Neural progenitor cell (in vitro differentiated cells): ENCODE data around the gene BBS7. TPM values are rescaled to one million over a fixed set of nuclear protein-coding genes. Genes with fewer than 3 reads are reported as not detected.
A peak's percentile ranks its signal among the peaks of the same experiment; 100 is the strongest.

Experiments used
- DNase-seq: peaks from one replicate; pipeline ENCODE4 v3.0.0-alpha.2; 2016; ENCODE audit warnings: low spot score
- H2AFZ ChIP-seq: fragments of 200-600 bp; sonication (generic); replicated peaks from 2 replicates; pipeline ENCODE4 v1.6.1; 2016; ENCODE audit warnings: antibody characterized with exemption
- H3F3A ChIP-seq: fragments of 200-600 bp; sonication (generic); 2 replicates; pipeline ENCODE4 v1.6.1; 2016; ENCODE audit warnings: antibody characterized with exemption, low read depth
- H3K27ac ChIP-seq: fragments of 200-600 bp; sonication (generic); 2 replicates; pipeline ENCODE4 v1.5.1; 2016; ENCODE audit warnings: mild to moderate bottlenecking
- H3K27me3 ChIP-seq: fragments of 200-600 bp; sonication (generic); 2 replicates; pipeline ENCODE4 v1.6.1; 2016; ENCODE audit warnings: mild to moderate bottlenecking, moderate library complexity
- H3K36me3 ChIP-seq: fragments of 200-600 bp; sonication (generic); 2 replicates; pipeline ENCODE4 v1.5.1; 2016
- H3K4me1 ChIP-seq: fragments of 200-600 bp; sonication (generic); 2 replicates; pipeline ENCODE4 v1.6.1; 2016; ENCODE audit warnings: mixed run types
- H3K4me2 ChIP-seq: fragments of 200-600 bp; sonication (generic); 2 replicates; pipeline ENCODE4 v1.6.1; 2016
- H3K4me3 ChIP-seq: fragments of 200-600 bp; sonication (generic); 2 replicates; pipeline ENCODE4 v1.5.1; 2016
- H3K79me2 ChIP-seq: fragments of 200-600 bp; sonication (generic); 2 replicates; pipeline ENCODE4 v1.6.1; 2016; ENCODE audit warnings: low read depth
- H3K9ac ChIP-seq: fragments of 200-600 bp; sonication (generic); 2 replicates; pipeline ENCODE4 v1.6.1; 2016
- H3K9me3 ChIP-seq: fragments of 200-600 bp; sonication (generic); 2 replicates; pipeline ENCODE4 v1.5.1; 2016; ENCODE audit warnings: low read depth
- H4K20me1 ChIP-seq: fragments of 200-600 bp; sonication (generic); 2 replicates; pipeline ENCODE4 v1.6.1; 2016; ENCODE audit warnings: low read depth
- H3K27ac Mint-ChIP-seq: 3 replicates; pipeline ENCODE4 v1.8.0; 2021; ENCODE audit warnings: mixed read lengths
- H3K27me3 Mint-ChIP-seq: 2 replicates; pipeline ENCODE4 v1.8.0; 2022; ENCODE audit warnings: low read depth, mild to moderate bottlenecking, inconsistent platforms, moderate library complexity, mixed read lengths; ENCODE audit not compliant: insufficient read depth
- H3K36me3 Mint-ChIP-seq: 3 replicates; pipeline ENCODE4 v1.8.0; 2021; ENCODE audit warnings: mixed read lengths
- H3K4me1 Mint-ChIP-seq: 3 replicates; pipeline ENCODE4 v1.8.0; 2021; ENCODE audit warnings: mixed read lengths
- H3K4me3 Mint-ChIP-seq: 3 replicates; pipeline ENCODE4 v1.8.0; 2021; ENCODE audit warnings: mild to moderate bottlenecking, moderate library complexity, mixed read lengths
- H3K9me3 Mint-ChIP-seq: 3 replicates; pipeline ENCODE4 v1.8.0; 2020; ENCODE audit warnings: mixed read lengths
- EZH2 ChIP-seq: fragments of 200-600 bp; sonication (generic); IDR thresholded peaks from 2 replicates; pipeline ENCODE4 v1.6.1; 2017; ENCODE audit warnings: antibody characterized with exemption, mild to moderate bottlenecking, moderate library complexity
- EZH2phosphoT487 ChIP-seq: fragments of 200-600 bp; sonication (generic); IDR thresholded peaks from 2 replicates; pipeline ENCODE4 v1.6.1; 2017; ENCODE audit warnings: antibody characterized with exemption
- total RNA-seq: library from RNA; depleted of rRNA; stranded (reverse); fragments of >200 nt; gene quantifications from 2 replicates; pipeline ENCODE4 v1.2.3, GENCODE V29; 2015; ENCODE audit warnings: low replicate concordance
- TF ChIP-seq, protein P1 (sequence below): fragments of 200-600 bp; sonication (generic); IDR thresholded peaks from 2 replicates; pipeline ENCODE4 v1.5.1; 2017; ENCODE audit warnings: antibody characterized with exemption, mild to moderate bottlenecking

BBS7 gene
- total RNA-seq, 1 donor from 2014 or later: 39.7 TPM

DNA sequence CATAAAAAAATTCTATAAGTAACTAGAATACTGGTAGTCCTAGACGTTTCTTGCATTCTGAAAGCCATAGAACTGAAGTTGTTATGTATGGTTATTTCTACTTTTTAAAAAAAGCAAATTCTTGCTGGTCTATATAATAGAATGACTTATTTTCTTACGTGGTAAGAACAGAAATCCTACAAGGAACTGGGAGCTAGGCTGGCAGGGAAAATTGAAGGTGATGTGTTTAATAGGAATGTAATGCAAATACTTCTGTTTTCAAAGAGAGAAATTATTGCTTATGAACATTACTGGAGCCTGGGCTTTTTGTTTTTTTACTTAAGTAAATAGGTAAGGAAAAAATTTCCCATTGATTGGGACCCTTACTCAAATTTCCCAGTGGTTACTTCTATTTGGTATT, 55.5 kb downstream of the BBS7 start:
- H3K27ac Mint-ChIP-seq: no peak overlapping the region
- H3K27me3 ChIP-seq: no peaks in the 10 kb centered on the region
- no peaks in the 10 kb centered on the region for H3K9me3 ChIP-seq
- peaks cover 53% of the 10 kb centered on the region for H3K36me3 ChIP-seq
- H3K36me3 Mint-ChIP-seq: peaks cover 29% of the 10 kb centered on the region
- no peak overlapping the region for H3K9ac ChIP-seq
- H3K9me3 Mint-ChIP-seq: no peaks in the 10 kb centered on the region
- H3K4me3 ChIP-seq: no peak overlapping the region
- no peaks in the 10 kb centered on the region for H3K4me1 ChIP-seq
- peaks cover 27% of the 10 kb centered on the region for H3K79me2 ChIP-seq
- H3F3A ChIP-seq: peaks cover 82% of the 10 kb centered on the region
- no peak for DNase-seq
- peaks cover 3% of the 10 kb centered on the region for H3K27me3 Mint-ChIP-seq
- H2AFZ ChIP-seq: no peak overlapping the region
- TF ChIP-seq, protein P1, sequence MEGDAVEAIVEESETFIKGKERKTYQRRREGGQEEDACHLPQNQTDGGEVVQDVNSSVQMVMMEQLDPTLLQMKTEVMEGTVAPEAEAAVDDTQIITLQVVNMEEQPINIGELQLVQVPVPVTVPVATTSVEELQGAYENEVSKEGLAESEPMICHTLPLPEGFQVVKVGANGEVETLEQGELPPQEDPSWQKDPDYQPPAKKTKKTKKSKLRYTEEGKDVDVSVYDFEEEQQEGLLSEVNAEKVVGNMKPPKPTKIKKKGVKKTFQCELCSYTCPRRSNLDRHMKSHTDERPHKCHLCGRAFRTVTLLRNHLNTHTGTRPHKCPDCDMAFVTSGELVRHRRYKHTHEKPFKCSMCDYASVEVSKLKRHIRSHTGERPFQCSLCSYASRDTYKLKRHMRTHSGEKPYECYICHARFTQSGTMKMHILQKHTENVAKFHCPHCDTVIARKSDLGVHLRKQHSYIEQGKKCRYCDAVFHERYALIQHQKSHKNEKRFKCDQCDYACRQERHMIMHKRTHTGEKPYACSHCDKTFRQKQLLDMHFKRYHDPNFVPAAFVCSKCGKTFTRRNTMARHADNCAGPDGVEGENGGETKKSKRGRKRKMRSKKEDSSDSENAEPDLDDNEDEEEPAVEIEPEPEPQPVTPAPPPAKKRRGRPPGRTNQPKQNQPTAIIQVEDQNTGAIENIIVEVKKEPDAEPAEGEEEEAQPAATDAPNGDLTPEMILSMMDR: no peak
- TF ChIP-seq EZH2 (no peak), EZH2phosphoT487 (no peak)
- H4K20me1 ChIP-seq: peaks cover 5% of the 10 kb centered on the region
- H3K27ac ChIP-seq: peak overlapping the region; percentile 34
- peaks cover 2% of the 10 kb centered on the region for H3K4me1 Mint-ChIP-seq
- H3K4me3 Mint-ChIP-seq: no peak overlapping the region
- H3K4me2 ChIP-seq: no peak overlapping the region

DNA sequence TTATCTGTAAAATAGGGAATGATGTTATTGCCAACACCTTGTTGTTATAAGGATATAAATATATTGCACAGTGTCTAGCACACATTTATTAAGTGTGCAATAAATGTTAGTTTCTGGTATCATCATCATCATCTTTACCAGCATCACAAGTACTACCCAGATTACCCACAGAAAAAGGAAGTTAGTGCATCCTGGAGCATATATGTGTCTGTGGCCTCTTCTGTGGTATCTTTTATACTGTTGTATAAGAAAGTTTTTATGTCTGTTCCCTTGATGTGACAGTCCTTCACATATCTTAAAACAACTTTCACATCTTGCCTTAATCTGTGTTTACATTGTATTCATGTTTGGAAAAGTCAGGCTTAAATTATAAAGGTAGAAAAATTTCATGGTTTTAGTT, 59.2 kb downstream of the BBS7 start:
- H3K36me3 Mint-ChIP-seq: peaks cover 20% of the 10 kb centered on the region
- Histone ChIP-seq H3F3A (peaks cover 48% of the 10 kb centered on the region), H4K20me1 (no peaks in the 10 kb centered on the region), H3K27me3 (no peaks in the 10 kb centered on the region), H2AFZ (no peak overlapping the region), H3K36me3 (peaks cover 47% of the 10 kb centered on the region), H3K4me2 (no peak overlapping the region), H3K27ac (no peak overlapping the region), H3K9me3 (no peaks in the 10 kb centered on the region), H3K9ac (no peak overlapping the region), H3K4me3 (no peak overlapping the region), H3K4me1 (no peaks in the 10 kb centered on the region), H3K79me2 (peaks cover 11% of the 10 kb centered on the region)
- H3K27me3 Mint-ChIP-seq: no peaks in the 10 kb centered on the region
- no peak for DNase-seq
- H3K27ac Mint-ChIP-seq: no peak overlapping the region
- H3K4me1 Mint-ChIP-seq: no peaks in the 10 kb centered on the region
- H3K4me3 Mint-ChIP-seq: no peak overlapping the region
- no peaks in the 10 kb centered on the region for H3K9me3 Mint-ChIP-seq
- TF ChIP-seq EZH2phosphoT487 (no peak), EZH2 (no peak)
- TF ChIP-seq, protein P1: no peak

DNA sequence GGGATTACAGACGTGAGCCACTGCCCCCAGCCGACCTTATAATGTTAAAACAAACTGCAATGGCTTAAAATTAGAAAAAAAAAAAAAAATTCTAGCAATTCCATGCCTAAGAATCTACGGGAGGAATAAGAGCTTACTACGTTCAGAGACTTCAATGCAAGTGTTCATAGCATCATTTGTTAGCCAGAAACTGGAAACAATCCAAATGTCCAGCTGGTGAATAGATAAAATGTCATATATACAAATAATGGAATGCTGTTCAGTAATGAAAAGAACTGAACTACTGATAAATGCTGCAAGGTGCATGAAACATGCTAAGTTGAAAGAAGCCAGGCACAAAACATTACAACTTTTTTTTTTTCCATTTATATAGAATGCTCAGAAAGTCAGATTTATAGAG, 63.9 kb downstream of the BBS7 start:
- no peak overlapping the region for H3K4me3 ChIP-seq
- Mint-ChIP-seq H3K4me1 (peaks cover 13% of the 10 kb centered on the region), H3K27ac (no peak overlapping the region), H3K9me3 (no peaks in the 10 kb centered on the region), H3K27me3 (no peaks in the 10 kb centered on the region), H3K36me3 (peaks cover 26% of the 10 kb centered on the region), H3K4me3 (no peak overlapping the region)
- H3K4me2 ChIP-seq: no peak overlapping the region
- peaks cover 14% of the 10 kb centered on the region for H3K4me1 ChIP-seq
- no peak for TF ChIP-seq EZH2phosphoT487
- TF ChIP-seq, protein P1: no peak
- no peak for TF ChIP-seq EZH2
- no peak overlapping the region for H3K27ac ChIP-seq
- H3K79me2 ChIP-seq: peaks cover 44% of the 10 kb centered on the region
- H3K27me3 ChIP-seq: no peaks in the 10 kb centered on the region
- no peaks in the 10 kb centered on the region for H4K20me1 ChIP-seq
- H3K9ac ChIP-seq: no peak overlapping the region
- no peak overlapping the region for H2AFZ ChIP-seq
- DNase-seq: no peak
- peaks cover 39% of the 10 kb centered on the region for H3K36me3 ChIP-seq
- peaks cover 4% of the 10 kb centered on the region for H3F3A ChIP-seq
- no peaks in the 10 kb centered on the region for H3K9me3 ChIP-seq
